Renal cortical epithelial cell (primary cell): ENCODE results near the gene SPTBN2. TPM values are rescaled to one million over a fixed set of nuclear protein-coding genes. Genes with fewer than 3 reads are reported as not detected.
A peak's percentile ranks its signal among the peaks of the same experiment; 100 is the strongest.
"Not testable (repeated sequence)": the region's sequence is repeated elsewhere in the genome, so short reads cannot be mapped to it uniquely, and the experiment has no call there.

Experiments
- DNase-seq: peaks from one replicate; pipeline ENCODE4 v3.0.0-alpha.2; 2011; ENCODE audit warnings: low read depth
- total RNA-seq: library from RNA; depleted of rRNA; stranded (reverse); fragments of >200 nt; gene quantifications from 2 replicates; pipeline ENCODE4 v1.2.3, GENCODE V29; 2014

The SPTBN2 gene
- total RNA-seq, 1 donor from 2014 or later, result 208 TPM

- not testable (repeated sequence) for DNase-seq
Observed at GRCh38 chr11:66639814-66640340, 89.1 kb downstream of the SPTBN2 start.

GRCh38 chr11:66639066-66639813 lies 89.8 kb downstream of the SPTBN2 start:
- DNase-seq, result peak; percentile 38

GRCh38 chr11:66638177-66639065 lies 90.6 kb downstream of the SPTBN2 start, which contains the start of gene RBM4:
Gene RBM4 (plus strand): TSS chr11:66638703. CDS start chr11:66639712, 1,009 bp downstream.
- peak; percentile 99 for DNase-seq

- DNase-seq, result no peak
Observed at GRCh38 chr11:66637557-66638176, 91.3 kb downstream of the SPTBN2 start.

GRCh38 chr11:66636411-66636810 lies 92.6 kb downstream of the SPTBN2 start:
- DNase-seq, result no peak

Other genes with a start within 250 kb of the SPTBN2 start
- gene DPP3, start 248.8 kb downstream of the SPTBN2 start, total RNA-seq, result 73.6 and 95.2 TPM in 2 replicates
- 20.7 and 120 TPM in 2 replicates for gene BBS1, start 218.6 kb downstream of the SPTBN2 start, total RNA-seq
- gene ZDHHC24, start 183.2 kb downstream of the SPTBN2 start, total RNA-seq, result 15.4 and 15.5 TPM in 2 replicates
- gene ACTN3, start 182.3 kb downstream of the SPTBN2 start, total RNA-seq, result not detected in 2 replicates
- gene CTSF, start 160.6 kb downstream of the SPTBN2 start, total RNA-seq, result 6.6 and 46.7 TPM in 2 replicates
- 0.35 and 0.80 TPM in 2 replicates for gene CCDC87, start 136.2 kb downstream of the SPTBN2 start, total RNA-seq
- gene CCS, start 136.0 kb downstream of the SPTBN2 start, total RNA-seq, result 21.0 and 23.8 TPM in 2 replicates
- gene RBM14, start 112.6 kb downstream of the SPTBN2 start, total RNA-seq, result 17.9 and 36.4 TPM in 2 replicates
- 122 and 200 TPM in 2 replicates for gene RBM4, start 90.5 kb downstream of the SPTBN2 start, total RNA-seq
- gene RBM4B, start 51.3 kb downstream of the SPTBN2 start, total RNA-seq, result 16.1 and 26.7 TPM in 2 replicates
- 23.1 and 26.4 TPM in 2 replicates for gene RCE1, start 114.2 kb upstream of the SPTBN2 start, total RNA-seq
- 26.2 and 32.8 TPM in 2 replicates for gene LRFN4, start 127.8 kb upstream of the SPTBN2 start, total RNA-seq
- gene PC, start 229.2 kb upstream of the SPTBN2 start, total RNA-seq, result 5.4 and 9.5 TPM in 2 replicates
- not detected in 2 replicates for gene C11orf86, start 246.1 kb upstream of the SPTBN2 start, total RNA-seq